ENCODE measurements around the gene LIN37.

Gene LIN37

GRCh38 chr19:35742121-35742724 is 6.2 kb upstream of the LIN37 start, which contains the start of gene IGFLR1:
Gene IGFLR1, minus strand, starts transcription at chr19:35742452. Its CDS starts 1,272 bp downstream, at chr19:35741180.
- no peak for TF ChIP-seq CTCF (conservative IDR thresholded peaks at IDR 0.05)
- TF ChIP-seq ZFX (IDR thresholded peaks at IDR 0.05) = no peak
- H3K27ac ChIP-seq = peak within 1 kb of the TSS; percentile 77

GRCh38 chr19:35743640-35744429 is 4.5 kb upstream of the LIN37 start:
- TF ChIP-seq CTCF (conservative IDR thresholded peaks at IDR 0.05) = no peak
- no peak for TF ChIP-seq ZFX (IDR thresholded peaks at IDR 0.05)
- peak overlapping the region; percentile 89; the same call in 1 of the 2 replicates for H3K27ac ChIP-seq

- peak overlapping the region; percentile 89 for H3K27ac ChIP-seq
- TF ChIP-seq ZFX (IDR thresholded peaks at IDR 0.05) = no peak
- TF ChIP-seq CTCF (conservative IDR thresholded peaks at IDR 0.05) = no peak
Measured at GRCh38 chr19:35744430-35745327, 3.7 kb upstream of the LIN37 start.

- no peak for TF ChIP-seq ZFX (IDR thresholded peaks at IDR 0.05)
- TF ChIP-seq CTCF (conservative IDR thresholded peaks at IDR 0.05) = no peak
- H3K27ac ChIP-seq = peak within 1 kb of the TSS; percentile 89
Measured at GRCh38 chr19:35745328-35746086, 2.9 kb upstream of the LIN37 start, which contains the start of the genes PSENEN and U2AF1L4. Gene PSENEN, plus strand, starts transcription at chr19:35745651. Its CDS starts 280 bp downstream, at chr19:35745931. Gene U2AF1L4, minus strand, starts transcription at chr19:35745418. Its CDS starts 27 bp downstream, at chr19:35745391.

GRCh38 chr19:35746087-35746462 is 2.3 kb upstream of the LIN37 start:
- H3K27ac ChIP-seq = peak overlapping the region; percentile 89
- TF ChIP-seq ZFX (IDR thresholded peaks at IDR 0.05) (no peak), CTCF (conservative IDR thresholded peaks at IDR 0.05) (no peak)

- TF ChIP-seq CTCF (conservative IDR thresholded peaks at IDR 0.05) (no peak), ZFX (IDR thresholded peaks at IDR 0.05) (no peak)
- peak overlapping the region; percentile 89 for H3K27ac ChIP-seq
Measured at GRCh38 chr19:35746531-35746930, 1.8 kb upstream of the LIN37 start.
